KMS-11 (cell line): Measurements from ENCODE around the gene VSNL1.

Experiments
- H2AFZ ChIP-seq: fragments of 200-600 bp; sonication (generic); 2 replicates; pipeline ENCODE4 v1.6.1; 2016; ENCODE audit warnings: antibody characterized with exemption, mixed run types, low read depth
- H3K27ac ChIP-seq: fragments of 200-600 bp; sonication (generic); 2 replicates; pipeline ENCODE4 v1.6.1; 2016; ENCODE audit warnings: mild to moderate bottlenecking, mixed run types
- H3K27me3 ChIP-seq: fragments of 200-600 bp; sonication (generic); 2 replicates; pipeline ENCODE4 v1.6.1; 2017; ENCODE audit warnings: mild to moderate bottlenecking, low read depth, mixed run types, moderate library complexity; ENCODE audit not compliant: insufficient read depth
- H3K36me3 ChIP-seq: fragments of 200-600 bp; sonication (generic); 2 replicates; pipeline ENCODE4 v1.6.1; 2017; ENCODE audit warnings: mild to moderate bottlenecking, mixed run types; ENCODE audit not compliant: insufficient read depth
- H3K4me1 ChIP-seq: fragments of 200-600 bp; sonication (generic); 2 replicates; pipeline ENCODE4 v1.6.1; 2016; ENCODE audit warnings: mild to moderate bottlenecking, low read depth, mixed run types; ENCODE audit not compliant: poor library complexity, severe bottlenecking
- H3K4me2 ChIP-seq: fragments of 200-600 bp; sonication (generic); 2 replicates; pipeline ENCODE4 v1.7.0; 2016; ENCODE audit warnings: mild to moderate bottlenecking, mixed run types
- H3K4me3 ChIP-seq: fragments of 200-600 bp; sonication (generic); IDR thresholded peaks from 2 replicates; pipeline ENCODE4 v1.6.1; 2017; ENCODE audit warnings: low read depth, low read length, mixed read lengths; ENCODE audit not compliant: insufficient read depth
- H3K79me2 ChIP-seq: fragments of 200-600 bp; sonication (generic); 2 replicates; pipeline ENCODE4 v1.6.1; 2016; ENCODE audit warnings: low read depth, mixed run types; ENCODE audit not compliant: insufficient read depth
- H3K9ac ChIP-seq: fragments of 200-600 bp; sonication (generic); 2 replicates; pipeline ENCODE4 v1.6.1; 2016; ENCODE audit warnings: mild to moderate bottlenecking, mixed run types
- H4K20me1 ChIP-seq: fragments of 200-600 bp; sonication (generic); 2 replicates; pipeline ENCODE4 v1.6.1; 2016; ENCODE audit warnings: mild to moderate bottlenecking, mixed run types; ENCODE audit not compliant: insufficient read depth
- TF ChIP-seq, protein P1 (sequence below): fragments of 200-600 bp; sonication (generic); conservative IDR thresholded peaks from 2 replicates; pipeline ENCODE4 v1.6.1; 2017; ENCODE audit warnings: low read depth, mild to moderate bottlenecking, antibody characterized with exemption, low read length, moderate library complexity, mixed read lengths

Gene VSNL1

DNA sequence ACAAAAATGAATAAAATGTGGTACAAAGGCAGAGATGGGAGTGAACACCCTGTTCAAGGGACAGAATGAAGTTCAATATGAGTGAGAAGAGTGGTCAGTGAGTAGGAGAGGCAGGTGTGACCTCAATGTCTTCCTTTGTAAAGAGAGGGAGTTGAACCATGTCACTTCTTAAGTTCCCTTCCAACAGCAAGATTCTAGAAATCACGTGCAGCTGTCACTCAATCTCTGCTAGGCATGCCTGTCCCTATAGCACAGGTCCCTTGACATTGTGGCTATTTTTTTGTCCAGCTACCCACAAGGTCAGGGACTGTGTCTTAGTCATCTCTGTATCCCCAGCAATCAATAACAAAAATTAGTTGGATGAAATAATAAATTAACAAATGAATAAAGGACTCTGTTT is 66.9 kb downstream of the VSNL1 start:
- no peaks in the 10 kb centered on the region for H3K4me1 ChIP-seq
- TF ChIP-seq, protein P1, sequence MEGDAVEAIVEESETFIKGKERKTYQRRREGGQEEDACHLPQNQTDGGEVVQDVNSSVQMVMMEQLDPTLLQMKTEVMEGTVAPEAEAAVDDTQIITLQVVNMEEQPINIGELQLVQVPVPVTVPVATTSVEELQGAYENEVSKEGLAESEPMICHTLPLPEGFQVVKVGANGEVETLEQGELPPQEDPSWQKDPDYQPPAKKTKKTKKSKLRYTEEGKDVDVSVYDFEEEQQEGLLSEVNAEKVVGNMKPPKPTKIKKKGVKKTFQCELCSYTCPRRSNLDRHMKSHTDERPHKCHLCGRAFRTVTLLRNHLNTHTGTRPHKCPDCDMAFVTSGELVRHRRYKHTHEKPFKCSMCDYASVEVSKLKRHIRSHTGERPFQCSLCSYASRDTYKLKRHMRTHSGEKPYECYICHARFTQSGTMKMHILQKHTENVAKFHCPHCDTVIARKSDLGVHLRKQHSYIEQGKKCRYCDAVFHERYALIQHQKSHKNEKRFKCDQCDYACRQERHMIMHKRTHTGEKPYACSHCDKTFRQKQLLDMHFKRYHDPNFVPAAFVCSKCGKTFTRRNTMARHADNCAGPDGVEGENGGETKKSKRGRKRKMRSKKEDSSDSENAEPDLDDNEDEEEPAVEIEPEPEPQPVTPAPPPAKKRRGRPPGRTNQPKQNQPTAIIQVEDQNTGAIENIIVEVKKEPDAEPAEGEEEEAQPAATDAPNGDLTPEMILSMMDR, result no peak
- H3K27ac ChIP-seq, result no peak overlapping the region
- no peaks in the 10 kb centered on the region for H3K27me3 ChIP-seq
- no peaks in the 10 kb centered on the region for H3K79me2 ChIP-seq
- H3K36me3 ChIP-seq, result no peaks in the 10 kb centered on the region
- no peak overlapping the region for H3K4me3 ChIP-seq
- no peak overlapping the region for H2AFZ ChIP-seq
- H4K20me1 ChIP-seq, result no peaks in the 10 kb centered on the region
- H3K4me2 ChIP-seq, result no peak overlapping the region
- no peak overlapping the region for H3K9ac ChIP-seq

DNA sequence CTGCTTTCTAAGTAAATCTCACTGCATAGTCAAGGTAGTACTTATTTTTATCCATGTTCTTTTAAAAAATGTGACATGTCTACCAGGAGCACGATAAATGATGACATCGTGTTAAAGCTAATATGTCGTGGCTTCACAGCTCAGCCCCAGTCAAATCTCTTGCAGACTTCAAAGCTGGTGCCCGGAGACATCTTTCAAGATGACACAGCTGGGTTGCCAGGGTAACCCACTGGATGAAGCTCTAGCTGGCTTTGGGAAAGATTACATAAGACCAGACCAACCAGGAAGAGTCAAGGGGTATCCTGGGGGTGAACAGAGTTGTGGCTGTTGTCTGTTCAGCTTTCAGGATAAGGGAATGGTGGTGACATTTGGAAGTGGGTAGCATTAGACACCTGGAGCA is 67.8 kb downstream of the VSNL1 start:
- Histone ChIP-seq H3K4me1 (no peaks in the 10 kb centered on the region), H3K27me3 (no peaks in the 10 kb centered on the region), H3K79me2 (no peaks in the 10 kb centered on the region), H4K20me1 (no peaks in the 10 kb centered on the region), H3K4me3 (no peak overlapping the region), H3K36me3 (no peaks in the 10 kb centered on the region), H3K27ac (no peak overlapping the region), H3K4me2 (no peak overlapping the region), H2AFZ (no peak overlapping the region), H3K9ac (no peak overlapping the region)
- TF ChIP-seq, protein P1, result no peak

DNA sequence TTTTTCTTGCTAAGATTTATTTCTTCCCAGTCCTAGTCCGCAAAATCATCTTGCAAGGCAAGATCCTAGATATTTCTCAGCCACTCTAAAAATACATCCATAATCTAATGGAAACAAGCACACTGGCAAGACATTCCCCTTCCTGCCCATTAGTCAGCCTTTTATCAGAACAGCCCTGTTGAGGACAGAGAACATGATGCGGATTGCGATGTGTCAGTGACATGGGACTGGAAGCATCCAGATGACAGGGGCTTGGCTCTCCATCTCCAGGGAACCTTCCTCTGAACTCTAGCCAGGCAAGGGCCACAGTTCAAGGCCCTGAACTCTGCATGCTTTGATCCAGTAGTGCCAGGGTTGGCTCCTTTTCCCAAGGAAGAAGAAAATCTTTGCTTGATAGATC is 70.0 kb downstream of the VSNL1 start:
- H3K36me3 ChIP-seq, result no peaks in the 10 kb centered on the region
- H3K9ac ChIP-seq, result no peak overlapping the region
- no peak overlapping the region for H3K4me3 ChIP-seq
- TF ChIP-seq, protein P1, result no peak
- H3K27ac ChIP-seq, result no peak overlapping the region
- no peaks in the 10 kb centered on the region for H4K20me1 ChIP-seq
- no peak overlapping the region for H2AFZ ChIP-seq
- H3K79me2 ChIP-seq, result no peaks in the 10 kb centered on the region
- H3K4me2 ChIP-seq, result no peak overlapping the region
- H3K4me1 ChIP-seq, result no peaks in the 10 kb centered on the region
- H3K27me3 ChIP-seq, result no peaks in the 10 kb centered on the region

DNA sequence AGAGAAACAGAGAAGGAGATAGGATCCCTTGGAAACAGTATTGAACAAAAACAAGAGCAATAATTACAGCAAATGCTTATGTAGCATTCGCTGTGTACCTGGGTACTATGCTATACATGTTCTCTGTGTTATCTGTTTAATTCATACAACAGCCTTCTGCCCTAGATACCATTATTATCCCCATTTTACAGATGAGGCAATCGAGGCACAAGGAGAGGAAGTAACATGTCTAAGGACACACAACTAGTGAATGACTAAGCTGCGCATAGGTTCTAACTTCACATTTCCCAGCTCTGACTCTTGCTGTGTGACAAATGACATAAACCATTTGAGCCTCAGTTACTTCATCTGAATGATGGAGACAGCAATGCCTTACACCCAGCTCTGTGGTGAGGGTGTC is 70.5 kb downstream of the VSNL1 start:
- Histone ChIP-seq H3K4me1 (no peaks in the 10 kb centered on the region), H3K79me2 (no peaks in the 10 kb centered on the region), H2AFZ (no peak overlapping the region), H3K4me2 (no peak overlapping the region), H3K4me3 (no peak overlapping the region), H4K20me1 (no peaks in the 10 kb centered on the region), H3K36me3 (no peaks in the 10 kb centered on the region), H3K27ac (no peak overlapping the region), H3K27me3 (no peaks in the 10 kb centered on the region), H3K9ac (no peak overlapping the region)
- TF ChIP-seq, protein P1, result no peak
